GM21367 (cell line): Measurements from ENCODE around the gene NFS1.
A peak's percentile ranks its signal among the peaks of the same experiment; 100 is the strongest.

Experiments used
- ATAC-seq: cut with Tn5 transposase; IDR thresholded peaks from one replicate; pipeline ENCODE4 v1.9.1; 2021; ENCODE audit not compliant: unreplicated experiment

The NFS1 gene

DNA sequence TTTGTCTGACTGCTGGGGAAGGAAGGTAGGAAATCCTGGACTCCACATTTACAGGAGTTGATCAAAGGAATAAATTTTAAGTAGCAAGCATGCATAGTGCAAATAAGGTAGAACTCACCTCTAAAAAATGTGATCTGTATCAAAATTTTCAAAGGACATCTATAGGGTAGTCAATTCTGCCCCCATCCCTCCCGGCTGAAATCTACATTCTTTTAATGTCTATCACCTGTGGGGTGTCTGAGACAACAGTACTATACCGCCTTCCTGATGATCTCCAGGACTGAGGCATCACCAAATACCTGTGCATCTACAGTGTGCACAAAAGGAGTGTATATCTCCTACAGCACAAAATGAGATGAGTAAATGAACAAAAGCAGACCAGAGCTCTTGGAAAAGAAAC, 54.3 kb downstream of the NFS1 start:
- ATAC-seq = no peak

- no peak for ATAC-seq
Measured at GRCh38 chr20:35643045-35643444, 56.1 kb downstream of the NFS1 start.

DNA sequence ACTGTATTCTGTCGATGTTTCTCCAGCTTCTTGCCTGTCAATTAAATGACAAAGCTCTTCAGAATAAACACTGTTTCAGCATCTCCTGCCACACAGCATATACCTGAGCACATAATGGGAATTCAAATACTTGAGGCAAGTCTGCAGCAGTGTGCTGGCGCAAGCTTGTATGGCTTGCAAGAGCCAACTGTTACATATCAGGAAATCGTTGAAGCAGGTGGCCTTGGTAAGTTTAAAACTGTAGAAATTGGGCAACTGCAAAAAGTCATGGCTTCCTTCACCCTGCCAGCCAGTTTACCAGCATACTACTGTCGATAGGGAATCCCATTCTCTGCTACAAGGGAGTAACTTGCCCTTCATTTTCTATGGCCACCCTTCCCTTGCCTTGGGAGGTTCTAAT, 57.4 kb downstream of the NFS1 start:
- ATAC-seq = no peak

DNA sequence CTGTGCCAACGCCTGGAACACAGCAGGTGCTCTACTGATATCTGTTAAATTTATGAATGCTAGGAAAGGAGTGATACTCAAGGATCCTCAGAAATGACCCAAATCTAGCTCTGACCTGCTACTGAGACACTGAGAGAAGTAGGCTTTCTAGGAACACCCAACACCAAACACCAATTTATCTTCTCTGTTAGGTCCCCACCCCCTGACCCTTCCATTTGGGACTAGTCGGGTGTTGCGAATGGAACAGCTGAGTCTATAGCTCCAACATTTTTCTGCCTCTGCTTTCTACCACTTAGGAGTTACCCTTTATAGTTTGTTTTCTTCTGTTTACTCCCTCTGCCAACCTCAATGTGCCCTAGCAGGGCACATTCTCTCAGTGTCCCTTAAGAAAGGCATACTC, 58.4 kb downstream of the NFS1 start:
- ATAC-seq = no peak

DNA sequence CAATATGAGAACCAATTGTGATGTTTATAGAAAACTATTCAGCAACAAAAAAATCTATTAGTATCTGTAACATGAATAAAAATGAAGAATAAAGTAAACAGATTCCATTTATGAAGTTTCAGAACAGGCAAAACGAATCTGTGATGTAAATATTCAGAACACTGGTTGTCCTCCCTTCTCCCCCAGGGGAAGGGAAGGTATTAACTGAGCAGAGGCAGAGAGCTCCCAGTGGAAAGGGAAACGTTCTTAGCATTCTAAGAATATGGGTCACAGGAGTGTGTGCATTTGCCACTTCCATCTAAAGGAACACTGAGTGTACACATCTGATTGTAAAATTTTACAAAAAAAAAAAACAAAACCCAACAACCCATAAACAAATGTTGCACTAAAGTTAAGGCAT, 60.4 kb downstream of the NFS1 start:
- ATAC-seq = no peak

DNA sequence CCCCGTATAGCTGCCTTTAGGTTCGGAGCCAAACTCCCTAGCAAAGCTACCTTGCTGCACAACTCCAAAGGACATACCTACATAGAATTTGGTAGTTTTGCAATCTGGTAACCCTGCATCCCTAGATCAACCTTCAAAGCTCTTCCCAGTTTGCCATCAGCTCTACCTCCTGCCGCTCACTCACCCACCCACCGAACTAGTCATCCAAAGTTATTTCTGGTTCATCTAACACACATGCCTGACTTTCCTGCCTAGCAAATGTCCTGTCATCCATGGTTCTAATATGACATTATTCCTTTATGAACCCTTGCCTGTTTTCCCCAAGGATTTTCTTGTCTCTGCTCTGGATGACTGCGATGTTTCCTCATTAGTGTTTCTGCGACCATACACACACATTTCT, 61.9 kb downstream of the NFS1 start:
- ATAC-seq = no peak

DNA sequence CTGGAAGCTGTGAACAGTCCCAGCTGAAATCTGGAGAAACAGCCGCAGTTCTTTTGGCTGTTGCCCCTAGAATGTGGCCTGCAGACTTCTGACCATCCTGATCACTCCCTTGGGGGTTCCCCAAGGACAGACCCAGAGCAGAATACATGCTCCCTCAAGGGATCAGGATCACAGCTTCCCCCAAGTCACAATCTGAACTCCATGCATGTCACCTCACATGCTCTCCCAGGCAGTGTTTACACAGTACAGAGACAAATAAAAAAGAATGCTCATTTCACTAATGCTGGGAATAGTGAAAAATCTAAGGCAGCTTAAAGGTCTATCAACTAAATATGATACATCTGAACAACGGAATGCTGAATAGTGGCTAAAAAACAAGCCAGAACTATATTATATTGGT, 63.1 kb downstream of the NFS1 start:
- ATAC-seq = no peak

DNA sequence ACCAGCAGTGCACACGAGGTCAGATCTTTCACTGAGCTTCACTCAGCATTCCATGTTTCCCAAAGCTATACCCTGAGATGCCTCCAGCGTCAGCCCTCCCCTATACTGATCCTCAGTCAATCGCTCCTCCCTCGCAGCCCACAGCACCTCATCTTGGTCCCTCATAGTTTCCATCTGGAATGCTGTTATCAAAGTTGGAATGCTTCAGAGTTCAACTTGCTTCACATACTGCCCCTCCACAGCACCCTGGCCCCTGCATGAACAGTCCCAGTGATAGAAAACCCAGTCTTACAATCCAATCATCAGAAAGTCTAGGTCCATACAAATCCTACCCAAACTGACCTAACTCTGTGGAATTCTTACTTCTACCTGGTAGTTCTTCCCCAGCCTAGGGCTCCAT, 63.5 kb downstream of the NFS1 start:
- ATAC-seq = no peak

GRCh38 chr20:35632539-35633115, 66.5 kb downstream of the NFS1 start:
- ATAC-seq = no peak

- ATAC-seq = no peak
Measured at GRCh38 chr20:35630636-35631035, 68.5 kb downstream of the NFS1 start.

DNA sequence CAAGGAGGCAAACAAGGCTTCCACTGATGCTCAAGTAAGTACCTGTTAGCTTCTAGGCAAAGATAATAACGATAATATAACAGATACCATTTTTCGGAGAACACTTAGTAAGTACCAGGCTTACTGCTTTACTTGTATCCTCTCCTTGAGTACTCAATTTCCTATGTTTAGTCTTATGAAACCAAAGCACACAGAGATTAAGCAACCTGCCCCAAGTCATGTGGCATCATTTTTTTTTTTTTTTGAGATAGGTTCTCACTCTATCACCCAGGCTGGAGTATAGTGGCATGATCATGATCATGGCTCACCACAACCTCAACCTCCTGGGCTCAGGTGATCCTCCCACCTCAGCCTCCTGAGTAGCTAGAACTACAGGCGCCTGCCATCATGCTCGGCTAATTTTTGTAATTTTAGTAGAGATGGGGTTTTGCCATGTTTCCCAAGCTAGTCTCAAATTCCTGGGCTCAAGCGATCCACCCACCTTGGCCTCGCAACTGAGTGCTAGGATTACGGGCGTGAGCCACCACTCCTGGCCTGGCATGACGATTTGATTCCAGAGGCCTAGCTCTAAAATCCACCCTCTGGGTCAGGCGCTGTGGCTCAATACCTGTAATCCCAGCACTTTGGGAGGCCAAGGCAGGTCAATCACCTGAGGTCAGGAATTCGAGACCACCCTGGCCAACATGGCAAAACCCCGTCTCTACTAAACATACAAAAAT, 69.6 kb downstream of the NFS1 start:
- no peak for ATAC-seq

GRCh38 chr20:35627121-35627520, 72.0 kb downstream of the NFS1 start:
- no peak for ATAC-seq

- ATAC-seq = no peak
Measured at GRCh38 chr20:35626386-35627001, 72.7 kb downstream of the NFS1 start.

- no peak for ATAC-seq
Measured at GRCh38 chr20:35625584-35626385, 73.4 kb downstream of the NFS1 start.

DNA sequence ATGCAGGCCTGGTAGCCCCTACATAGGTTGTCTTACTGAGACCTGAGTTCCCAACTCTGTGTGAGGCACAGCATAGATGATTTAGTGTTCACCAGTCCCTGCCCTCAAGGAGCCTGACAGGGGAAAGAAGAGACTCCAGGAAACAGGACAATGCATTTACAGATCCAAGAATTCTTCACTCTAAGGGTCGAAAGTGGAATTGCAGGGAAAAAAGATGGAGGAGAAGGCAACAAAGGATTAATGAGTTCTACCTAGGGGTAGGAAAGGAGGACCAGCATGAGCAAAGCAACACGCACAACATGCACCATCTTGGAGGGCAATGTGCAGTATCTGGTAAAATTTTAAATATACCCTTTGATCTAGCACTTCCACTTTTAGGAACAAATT, 77.6 kb downstream of the NFS1 start:
- no peak for ATAC-seq

DNA sequence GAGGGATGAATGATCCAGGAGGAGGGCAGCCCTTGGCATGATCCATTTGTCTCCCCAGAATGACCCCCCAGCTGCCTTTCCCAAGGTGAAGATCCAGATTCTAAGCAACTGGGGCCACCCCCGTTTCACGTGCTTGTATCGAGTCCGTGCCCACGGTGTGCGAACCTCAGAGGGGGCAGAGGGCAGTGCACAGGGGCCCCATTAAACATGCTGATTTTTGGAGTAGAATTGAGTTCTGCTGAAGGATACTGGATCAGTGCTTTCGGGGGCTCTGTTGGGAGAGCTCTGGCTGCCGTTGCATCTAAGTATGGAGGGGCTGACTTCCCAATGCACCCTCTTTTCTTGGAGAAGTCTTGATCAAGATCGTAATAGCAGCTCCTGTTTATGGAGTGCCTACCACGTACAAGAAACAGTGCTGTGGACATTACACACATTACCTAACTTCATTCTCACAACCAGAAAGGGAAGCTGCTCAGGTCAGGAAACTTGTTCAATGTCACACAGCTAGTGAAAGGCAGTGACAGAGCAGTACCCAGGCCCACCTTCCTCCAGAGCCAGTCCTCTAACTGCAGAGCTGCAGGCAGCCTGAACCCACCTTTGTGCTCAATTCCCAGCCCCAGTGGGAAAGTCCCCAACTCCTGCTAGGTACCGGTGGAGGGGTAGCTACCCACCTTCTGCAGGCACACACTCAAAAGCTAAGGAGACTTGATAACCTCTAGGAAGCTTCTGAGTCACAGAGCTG, 78.2 kb downstream of the NFS1 start:
- no peak for ATAC-seq

DNA sequence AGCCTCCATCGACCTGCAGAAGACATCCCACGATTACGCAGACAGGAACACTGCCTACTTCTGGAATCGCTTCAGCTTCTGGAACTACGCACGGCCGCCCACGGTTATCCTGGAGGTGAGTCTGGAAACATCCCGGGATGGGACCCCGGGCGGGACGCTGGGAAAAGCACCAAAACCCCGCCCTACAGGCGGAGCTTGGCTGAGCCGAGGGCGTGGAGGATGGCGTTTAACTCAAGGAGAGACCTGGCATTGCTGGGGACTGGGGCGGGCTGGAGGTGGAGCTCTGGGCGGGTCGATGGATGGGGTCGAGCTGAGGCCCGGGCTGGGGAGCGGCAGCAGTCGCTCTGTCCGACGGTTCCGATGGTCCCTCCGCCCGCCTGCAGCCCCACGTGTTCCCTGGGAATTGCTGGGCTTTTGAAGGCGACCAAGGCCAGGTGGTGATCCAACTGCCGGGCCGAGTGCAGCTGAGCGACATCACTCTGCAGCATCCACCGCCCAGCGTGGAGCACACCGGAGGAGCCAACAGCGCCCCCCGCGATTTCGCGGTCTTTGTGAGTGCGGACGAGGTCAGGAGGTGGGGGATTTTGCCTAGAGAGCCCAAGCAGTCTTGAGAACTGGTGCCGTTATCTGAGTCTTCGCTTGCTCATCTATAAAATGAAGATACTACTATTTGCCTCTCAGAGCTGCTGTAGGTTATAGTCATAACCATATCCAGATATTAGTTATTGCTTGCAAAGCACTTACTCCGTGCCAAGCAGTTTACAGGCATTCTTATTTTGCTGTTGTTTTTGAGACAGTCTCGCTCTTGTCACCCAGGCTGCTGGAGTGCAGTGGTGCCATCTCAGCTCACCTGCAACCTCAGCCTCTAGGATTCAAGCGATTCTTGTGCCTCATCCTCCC, 79.7 kb downstream of the NFS1 start:
- peak; percentile 29 for ATAC-seq

- ATAC-seq = no peak
Measured at GRCh38 chr20:35618263-35619131, 80.7 kb downstream of the NFS1 start.
